Thyroid gland (tissue), 4 donors: ENCODE results near the gene ATG13.

ENCODE experiments used
- POLR2A ChIP-seq, 2 donors: fragments of 450-650 bp; IDR thresholded peaks; one replicate each; pipeline ENCODE4 v1.6.1; 2017; ENCODE audit warnings: antibody characterized with exemption in 2 of 2, mild to moderate bottlenecking in 2 of 2, moderate library complexity in 1 of 2
- TF ChIP-seq, protein P1 (sequence below), 6 experiments: fragments of 200-600 bp in 3 of 6; fragments of 450-650 bp in 3 of 6; sonication (generic) in 3 of 6; IDR thresholded peaks; one replicate each; pipeline ENCODE4 v1.5.1; 2016 to 2019; ENCODE audit warnings: antibody characterized with exemption in 6 of 6, mild to moderate bottlenecking in 2 of 6, inconsistent platforms in 1 of 6, moderate library complexity in 1 of 6

DNA sequence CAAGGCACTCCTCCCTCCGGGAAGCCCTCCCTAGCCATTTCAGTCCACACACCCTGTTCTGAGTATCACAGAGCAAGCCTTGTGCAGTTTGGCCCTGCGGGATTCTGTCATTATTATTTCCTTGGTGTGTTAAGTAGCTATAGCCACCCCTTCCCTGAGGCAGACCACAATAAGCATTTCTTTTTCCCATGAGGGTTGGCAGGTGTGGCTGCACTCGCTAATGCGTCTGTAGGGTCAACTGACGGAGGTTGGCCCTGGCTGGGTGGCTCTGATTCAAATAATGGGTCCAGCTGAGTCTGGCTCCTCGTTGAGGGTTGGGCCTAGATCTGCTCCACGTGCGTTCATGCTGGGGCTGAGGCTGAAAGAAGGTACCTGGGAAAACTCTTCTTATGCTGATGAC, 106.7 kb downstream of the ATG13 start:
- TF ChIP-seq, protein P1, sequence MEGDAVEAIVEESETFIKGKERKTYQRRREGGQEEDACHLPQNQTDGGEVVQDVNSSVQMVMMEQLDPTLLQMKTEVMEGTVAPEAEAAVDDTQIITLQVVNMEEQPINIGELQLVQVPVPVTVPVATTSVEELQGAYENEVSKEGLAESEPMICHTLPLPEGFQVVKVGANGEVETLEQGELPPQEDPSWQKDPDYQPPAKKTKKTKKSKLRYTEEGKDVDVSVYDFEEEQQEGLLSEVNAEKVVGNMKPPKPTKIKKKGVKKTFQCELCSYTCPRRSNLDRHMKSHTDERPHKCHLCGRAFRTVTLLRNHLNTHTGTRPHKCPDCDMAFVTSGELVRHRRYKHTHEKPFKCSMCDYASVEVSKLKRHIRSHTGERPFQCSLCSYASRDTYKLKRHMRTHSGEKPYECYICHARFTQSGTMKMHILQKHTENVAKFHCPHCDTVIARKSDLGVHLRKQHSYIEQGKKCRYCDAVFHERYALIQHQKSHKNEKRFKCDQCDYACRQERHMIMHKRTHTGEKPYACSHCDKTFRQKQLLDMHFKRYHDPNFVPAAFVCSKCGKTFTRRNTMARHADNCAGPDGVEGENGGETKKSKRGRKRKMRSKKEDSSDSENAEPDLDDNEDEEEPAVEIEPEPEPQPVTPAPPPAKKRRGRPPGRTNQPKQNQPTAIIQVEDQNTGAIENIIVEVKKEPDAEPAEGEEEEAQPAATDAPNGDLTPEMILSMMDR (IDR thresholded peaks at IDR 0.05) = no peak
- no peak for TF ChIP-seq POLR2A (IDR thresholded peaks at IDR 0.05)
